Lower leg skin (tissue), 4 donors: ENCODE data around the gene PTCD3. TPM values are rescaled to one million over a fixed set of nuclear protein-coding genes. Genes with fewer than 3 reads are reported as not detected.
A peak's percentile ranks its signal among the peaks of the same experiment; 100 is the strongest.

Experiments
- DNase-seq, 2 donors: peaks; one replicate each; pipeline ENCODE4 v3.0.0-alpha.2; 2019; ENCODE audit warnings: low spot score in 2 of 2
- H3K4me3 ChIP-seq: fragments of 200-600 bp; sonication (generic); 2 replicates; pipeline ENCODE4 v1.5.1; 2017; ENCODE audit warnings: mild to moderate bottlenecking, low read depth; ENCODE audit not compliant: poor library complexity, severe bottlenecking
- CTCF ChIP-seq, 3 donors: fragments of 450-650 bp; IDR thresholded peaks; one replicate each; pipeline ENCODE4 v1.5.1; 2016; ENCODE audit warnings: antibody characterized with exemption in 3 of 3, mild to moderate bottlenecking in 3 of 3, moderate library complexity in 2 of 3
- POLR2A ChIP-seq, 2 donors: fragments of 450-650 bp; IDR thresholded peaks; one replicate each; pipeline ENCODE4 v1.6.1; 2016 to 2017; ENCODE audit warnings: antibody characterized with exemption in 2 of 2, mild to moderate bottlenecking in 1 of 2, moderate library complexity in 1 of 2
- WGBS, 2 donors: methylation state at CpG; one replicate each; pipeline ENCODE4 v1.1.5; 2018; 5-methylcytosine and 5-hydroxymethylcytosine counted together
- intact Hi-C: fragments of 100-400 bp; cut with DNase I; formaldehyde crosslinking; loops from one replicate; pipeline ENCODE4 v1.15.0; 2023; ENCODE audit warnings: low total_unique reads
- total RNA-seq, 4 donors: library from RNA; depleted of rRNA; stranded (reverse); fragments of >200 nt; gene quantifications; one replicate each; pipeline ENCODE4 v1.1.0, GENCODE V29; 2016

The PTCD3 gene
- total RNA-seq, 4 donors from 2014 or later, result 35.5 to 98.7 (median 48.5) TPM

GRCh38 chr2:86105252-86105968, 625 bp upstream of the PTCD3 start, which contains the start of gene POLR1A:
POLR1A (minus strand) TSS chr2:86105886; CDS start chr2:86105776, 110 bp downstream.
- peak within 1 kb of the TSS; percentile 62 for H3K4me3 ChIP-seq
- peak; percentile 90 to 97 for DNase-seq
- intact Hi-C loops, result no loop called here
- TF ChIP-seq POLR2A (IDR thresholded peaks at IDR 0.05), result no peak
- no peak for TF ChIP-seq CTCF (IDR thresholded peaks at IDR 0.05)
- 0% methylated on average over 38 of the region's 38 CpGs for WGBS, 2 donors

GRCh38 chr2:86107031-86107430, 996 bp downstream of the PTCD3 start:
- WGBS, 2 donors, result 14 to 21% methylated on average over 5 of the region's 5 CpGs
- no peak for DNase-seq
- H3K4me3 ChIP-seq, result no peak overlapping the region
- intact Hi-C loops, result no loop called here
- TF ChIP-seq POLR2A (IDR thresholded peaks at IDR 0.05), result no peak
- TF ChIP-seq CTCF (IDR thresholded peaks at IDR 0.05), result no peak

GRCh38 chr2:86118130-86118529, 12.1 kb downstream of the PTCD3 start:
- 95 to 100% methylated on average over 2 of the region's 2 CpGs for WGBS, 2 donors
- no peak overlapping the region for H3K4me3 ChIP-seq
- intact Hi-C loops, result no loop called here
- TF ChIP-seq POLR2A (IDR thresholded peaks at IDR 0.05), result no peak
- TF ChIP-seq CTCF (IDR thresholded peaks at IDR 0.05), result no peak
- DNase-seq, result no peak

- no peak overlapping the region for H3K4me3 ChIP-seq
- DNase-seq, result no peak
- intact Hi-C loops, result no loop called here
- 81 to 95% methylated on average over 5 of the region's 5 CpGs for WGBS, 2 donors
- TF ChIP-seq POLR2A (IDR thresholded peaks at IDR 0.05) (no peak), CTCF (IDR thresholded peaks at IDR 0.05) (no peak)
These were observed 17.4 kb downstream of the PTCD3 start for GRCh38 chr2:86123328-86123925.

- DNase-seq, result no peak
- WGBS, 2 donors, result 81 to 84% methylated on average over 5 of the region's 5 CpGs
- TF ChIP-seq CTCF (IDR thresholded peaks at IDR 0.05) (no peak), POLR2A (IDR thresholded peaks at IDR 0.05) (no peak)
- intact Hi-C loops, result no loop called here
- no peak overlapping the region for H3K4me3 ChIP-seq
These were observed 18.6 kb downstream of the PTCD3 start for GRCh38 chr2:86124683-86125082.
